Astrocyte (in vitro differentiated cells and primary cell): ENCODE data around the gene DGKG.

Experiments
- EZH2 ChIP-seq: IDR thresholded peaks from 2 replicates; pipeline ENCODE4 v1.6.1; 2012; ENCODE audit warnings: mild to moderate bottlenecking, low read length, inconsistent platforms; ENCODE audit not compliant: insufficient read depth
- TF ChIP-seq, protein P1 (sequence below): IDR thresholded peaks from 2 replicates; pipeline ENCODE4 v1.5.1; 2011; ENCODE audit warnings: low read depth, mild to moderate bottlenecking, inconsistent platforms, low read length, moderate library complexity; ENCODE audit not compliant: insufficient read depth

GRCh38 chr3:186110975-186111974, 250.8 kb downstream of the DGKG start:
- no peak for TF ChIP-seq EZH2
- TF ChIP-seq, protein P1, sequence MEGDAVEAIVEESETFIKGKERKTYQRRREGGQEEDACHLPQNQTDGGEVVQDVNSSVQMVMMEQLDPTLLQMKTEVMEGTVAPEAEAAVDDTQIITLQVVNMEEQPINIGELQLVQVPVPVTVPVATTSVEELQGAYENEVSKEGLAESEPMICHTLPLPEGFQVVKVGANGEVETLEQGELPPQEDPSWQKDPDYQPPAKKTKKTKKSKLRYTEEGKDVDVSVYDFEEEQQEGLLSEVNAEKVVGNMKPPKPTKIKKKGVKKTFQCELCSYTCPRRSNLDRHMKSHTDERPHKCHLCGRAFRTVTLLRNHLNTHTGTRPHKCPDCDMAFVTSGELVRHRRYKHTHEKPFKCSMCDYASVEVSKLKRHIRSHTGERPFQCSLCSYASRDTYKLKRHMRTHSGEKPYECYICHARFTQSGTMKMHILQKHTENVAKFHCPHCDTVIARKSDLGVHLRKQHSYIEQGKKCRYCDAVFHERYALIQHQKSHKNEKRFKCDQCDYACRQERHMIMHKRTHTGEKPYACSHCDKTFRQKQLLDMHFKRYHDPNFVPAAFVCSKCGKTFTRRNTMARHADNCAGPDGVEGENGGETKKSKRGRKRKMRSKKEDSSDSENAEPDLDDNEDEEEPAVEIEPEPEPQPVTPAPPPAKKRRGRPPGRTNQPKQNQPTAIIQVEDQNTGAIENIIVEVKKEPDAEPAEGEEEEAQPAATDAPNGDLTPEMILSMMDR, result no peak
